Memory B cell (primary cell): ENCODE results near the gene GALNT9.
A peak's percentile ranks its signal among the peaks of the same experiment; 100 is the strongest.

Source experiments
- ATAC-seq: fragments of 150-1000 bp; cut with Tn5 transposase; 2 replicates; pipeline ENCODE4 v1.10.0; 2021; ENCODE audit warnings: low read depth, mild to moderate bottlenecking, moderate library complexity
- DNase-seq, 2 donors: peaks; one replicate each; pipeline ENCODE4 v3.0.0; 2022; ENCODE audit warnings: low spot score in 2 of 2
- H3K27ac Mint-ChIP-seq: one replicate; pipeline ENCODE4 v1.8.0; 2022; ENCODE audit warnings: mild to moderate bottlenecking, moderate library complexity, mixed read lengths
- H3K27me3 Mint-ChIP-seq: one replicate; pipeline ENCODE4 v1.8.0; 2022; ENCODE audit warnings: mixed read lengths
- H3K36me3 Mint-ChIP-seq: one replicate; pipeline ENCODE4 v1.8.0; 2022; ENCODE audit warnings: mild to moderate bottlenecking, mixed read lengths
- H3K4me1 Mint-ChIP-seq: one replicate; pipeline ENCODE4 v1.8.0; 2022; ENCODE audit warnings: mixed read lengths
- H3K4me3 Mint-ChIP-seq: one replicate; pipeline ENCODE4 v1.8.0; 2022; ENCODE audit warnings: mild to moderate bottlenecking, moderate library complexity, mixed read lengths
- H3K9me3 Mint-ChIP-seq: one replicate; pipeline ENCODE4 v1.8.0; 2022; ENCODE audit warnings: mixed read lengths

GALNT9 gene

DNA sequence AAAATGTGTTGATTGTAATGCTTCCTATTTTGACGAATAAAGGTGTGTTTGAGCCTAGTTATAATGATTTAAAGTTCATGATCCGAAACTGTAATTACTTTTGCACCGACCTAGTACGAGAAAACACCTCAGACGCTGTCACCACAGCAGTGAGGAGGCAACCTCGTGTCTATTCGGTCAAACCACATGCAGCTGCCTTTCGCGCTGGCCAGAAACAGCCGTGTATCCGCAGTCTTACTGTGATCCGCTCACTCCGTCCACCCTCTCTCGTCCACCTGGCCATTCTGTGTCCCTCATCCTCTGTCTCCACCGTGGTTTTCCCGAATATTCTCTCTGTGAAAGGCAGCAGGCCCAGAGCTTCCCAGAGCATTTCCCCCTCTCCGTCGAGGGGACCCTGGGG lies 118.1 kb downstream of the GALNT9 start:
- peaks cover 2% of the 10 kb centered on the region for H3K9me3 Mint-ChIP-seq
- H3K4me1 Mint-ChIP-seq: peaks cover 4% of the 10 kb centered on the region
- H3K4me3 Mint-ChIP-seq: no peak overlapping the region
- H3K27ac Mint-ChIP-seq: peak overlapping the region; percentile 50
- DNase-seq (no peak), ATAC-seq (no peak)
- H3K36me3 Mint-ChIP-seq: peaks cover 2% of the 10 kb centered on the region
- H3K27me3 Mint-ChIP-seq: peaks cover 7% of the 10 kb centered on the region

DNA sequence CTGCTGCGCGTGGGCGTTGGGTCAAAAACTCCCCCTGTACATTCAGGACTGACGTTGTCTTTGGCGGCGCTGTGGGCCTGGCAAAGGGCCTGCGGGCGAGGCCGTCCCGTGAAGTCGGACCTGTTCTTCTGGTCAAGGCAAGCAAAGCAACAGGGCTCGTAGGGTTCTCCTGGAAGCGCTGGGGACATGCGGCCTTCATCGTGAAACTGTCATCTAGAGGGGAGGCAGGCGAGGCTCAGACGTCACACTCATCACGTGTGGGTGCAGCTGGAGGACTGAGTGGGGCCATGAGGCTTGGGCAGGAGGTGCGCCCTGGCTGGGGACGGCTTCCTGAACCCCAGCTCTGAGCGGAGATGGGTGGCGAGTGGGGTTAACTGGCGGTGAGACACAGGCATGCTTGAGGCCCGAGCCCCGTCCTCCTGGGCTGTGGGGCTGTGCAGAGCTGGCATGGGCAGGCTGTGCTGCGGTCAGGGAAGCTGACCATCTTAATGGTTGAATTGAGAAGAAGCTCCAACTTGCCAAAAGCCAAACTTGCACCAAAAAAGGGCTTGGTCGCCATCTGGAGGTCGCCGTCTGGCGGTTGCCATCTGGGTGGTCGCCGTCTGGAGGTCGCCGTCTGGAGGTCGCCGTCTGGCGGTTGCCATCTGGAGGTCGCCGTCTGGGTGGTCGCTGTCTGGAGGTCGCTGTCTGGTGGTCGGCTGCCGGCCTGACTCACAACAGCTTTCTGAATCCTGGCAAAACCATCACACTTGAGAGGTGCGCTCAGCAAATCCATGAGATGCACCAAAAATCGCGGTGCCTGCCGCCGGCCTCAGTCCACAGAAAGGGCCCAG lies 119.0 kb downstream of the GALNT9 start:
- no peak overlapping the region for H3K4me3 Mint-ChIP-seq
- ATAC-seq: no peak
- peaks cover 6% of the 10 kb centered on the region for H3K27me3 Mint-ChIP-seq
- H3K9me3 Mint-ChIP-seq: peaks cover 2% of the 10 kb centered on the region
- DNase-seq: no peak
- peaks cover 5% of the 10 kb centered on the region for H3K4me1 Mint-ChIP-seq
- peaks cover 2% of the 10 kb centered on the region for H3K36me3 Mint-ChIP-seq
- H3K27ac Mint-ChIP-seq: no peak overlapping the region

DNA sequence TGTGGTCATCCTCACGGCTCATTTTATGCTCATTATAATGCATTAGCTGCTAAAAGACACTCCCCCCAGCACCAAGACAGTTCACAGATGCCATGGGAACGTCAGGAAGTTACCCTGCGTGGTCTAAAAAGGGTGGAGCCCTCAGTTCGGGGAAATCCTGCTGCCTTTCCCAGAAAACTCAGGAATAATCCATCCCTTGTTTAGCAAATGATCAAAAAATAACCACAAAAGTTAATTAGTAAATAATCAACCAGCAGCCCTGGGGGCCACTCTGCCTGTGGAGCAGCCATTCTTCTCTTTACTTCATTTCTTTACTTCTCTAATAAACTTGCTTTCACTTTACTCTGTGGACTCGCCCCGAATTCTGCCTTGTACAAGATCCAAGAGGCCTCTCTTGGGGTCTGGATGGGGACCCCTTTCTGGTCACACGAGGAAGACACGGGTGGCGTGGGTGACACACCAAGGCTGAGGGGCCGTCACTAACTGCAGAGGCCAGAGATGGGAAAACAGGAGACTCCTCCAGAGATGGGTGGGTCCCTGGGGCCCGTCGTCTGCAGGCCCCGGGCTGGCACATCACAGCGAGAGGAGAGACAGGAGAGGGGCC lies 119.7 kb downstream of the GALNT9 start:
- H3K4me3 Mint-ChIP-seq: no peak overlapping the region
- no peak for ATAC-seq
- no peak for DNase-seq
- peaks cover 6% of the 10 kb centered on the region for H3K4me1 Mint-ChIP-seq
- peaks cover 7% of the 10 kb centered on the region for H3K27me3 Mint-ChIP-seq
- H3K27ac Mint-ChIP-seq: no peak overlapping the region
- peaks cover 2% of the 10 kb centered on the region for H3K9me3 Mint-ChIP-seq
- peaks cover 2% of the 10 kb centered on the region for H3K36me3 Mint-ChIP-seq

DNA sequence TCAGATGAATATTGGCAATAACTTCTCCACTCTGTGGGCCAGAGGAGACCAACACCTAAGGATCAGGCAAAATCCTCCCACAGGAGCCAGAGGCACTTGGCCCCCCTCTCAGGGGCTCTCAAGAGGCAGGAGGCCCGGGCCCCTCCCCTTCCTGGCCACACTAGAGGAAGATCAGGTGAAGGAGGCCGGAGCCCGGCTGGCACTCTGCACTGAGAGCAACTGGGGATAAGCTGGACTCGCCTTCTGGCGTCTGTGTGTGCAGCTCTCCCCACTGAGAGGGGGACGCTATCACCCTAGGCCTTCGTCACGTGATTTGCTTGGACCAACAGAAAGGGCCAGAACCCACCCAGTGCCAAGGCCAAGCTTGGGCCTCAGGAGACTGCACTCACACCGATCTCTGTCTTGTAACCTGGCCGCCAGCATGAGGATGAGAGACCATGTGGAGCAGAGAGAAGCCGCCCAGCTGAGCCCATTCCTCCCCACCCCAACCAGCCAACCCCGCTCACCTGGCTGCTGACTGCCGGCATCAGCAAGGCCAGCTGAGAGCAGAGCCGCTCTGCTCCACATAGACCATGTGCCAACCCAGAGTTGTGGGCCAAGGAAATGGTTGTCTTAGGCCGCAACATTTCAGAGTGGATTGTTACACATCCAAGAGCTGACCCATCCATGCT lies 121.1 kb downstream of the GALNT9 start:
- peaks cover 4% of the 10 kb centered on the region for H3K4me1 Mint-ChIP-seq

DNA sequence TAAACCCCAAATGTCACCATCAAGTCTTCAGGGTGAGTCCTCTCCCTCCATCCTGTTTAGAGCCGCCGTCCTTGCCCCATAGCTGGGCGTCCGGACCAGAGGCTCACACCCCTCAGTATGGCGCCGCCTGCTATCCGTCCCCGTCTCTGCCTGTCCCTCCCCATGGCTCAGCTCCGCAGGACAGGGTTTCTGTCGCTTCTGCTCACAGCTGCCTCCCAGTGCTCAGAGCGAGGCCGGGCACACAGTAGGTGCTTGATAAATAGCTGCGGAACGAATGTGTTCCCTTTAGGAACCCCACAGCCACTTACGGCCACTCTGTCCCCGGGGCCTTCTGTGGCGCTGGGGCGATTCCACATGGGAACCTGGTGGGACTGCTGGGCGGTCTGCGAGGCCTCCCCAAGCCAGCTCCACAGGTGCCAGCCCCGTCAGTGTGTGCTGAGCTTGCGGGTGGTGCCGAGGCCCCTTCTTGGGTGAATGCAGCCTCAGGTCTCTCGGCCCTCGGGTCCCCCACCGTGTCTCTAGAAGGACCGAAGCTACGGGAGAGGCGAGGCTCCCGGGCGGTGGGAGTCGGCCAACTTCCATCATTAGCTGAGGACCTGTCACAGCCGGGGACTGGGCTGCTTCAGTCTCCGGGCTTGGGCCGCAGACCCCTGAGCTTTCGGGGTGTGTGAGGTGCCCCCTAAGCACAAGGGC lies 122.2 kb downstream of the GALNT9 start:
- no peak overlapping the region for H3K4me3 Mint-ChIP-seq
- peaks cover 13% of the 10 kb centered on the region for H3K27me3 Mint-ChIP-seq

More for the DNA sequence above, 121.1 kb downstream of the GALNT9 start:
- Mint-ChIP-seq H3K36me3 (peaks cover under 1% of the 10 kb centered on the region), H3K4me3 (no peak overlapping the region), H3K9me3 (no peaks in the 10 kb centered on the region), H3K27ac (no peak overlapping the region), H3K27me3 (peaks cover 10% of the 10 kb centered on the region)
- ATAC-seq: no peak
- DNase-seq: no peak

DNA sequence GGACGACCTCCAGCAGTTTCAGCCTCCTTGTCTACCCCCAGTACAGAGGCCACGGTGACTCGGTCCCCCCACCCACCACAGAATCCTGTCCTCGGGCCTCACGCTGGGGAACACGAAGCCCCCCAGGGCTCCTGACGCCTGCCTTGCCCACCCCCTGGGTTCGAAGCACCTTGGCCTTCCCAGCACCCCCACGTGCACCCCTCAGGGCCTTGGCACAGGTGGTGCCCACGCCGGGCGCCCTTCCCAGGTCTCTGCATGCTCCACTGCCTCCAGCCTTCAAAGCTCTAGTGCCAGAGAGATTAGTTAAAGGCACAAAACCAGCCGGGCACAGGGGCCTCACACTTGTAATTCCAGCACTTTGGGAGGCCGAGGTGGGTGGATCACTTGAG lies 123.3 kb downstream of the GALNT9 start:
- peaks cover 2% of the 10 kb centered on the region for H3K4me1 Mint-ChIP-seq
- H3K9me3 Mint-ChIP-seq: no peaks in the 10 kb centered on the region
- no peak for ATAC-seq
- H3K27me3 Mint-ChIP-seq: peaks cover 14% of the 10 kb centered on the region
- no peak for DNase-seq
- no peaks in the 10 kb centered on the region for H3K36me3 Mint-ChIP-seq
- no peak overlapping the region for H3K4me3 Mint-ChIP-seq
- no peak overlapping the region for H3K27ac Mint-ChIP-seq

More for the DNA sequence above, 122.2 kb downstream of the GALNT9 start:
- peaks cover 2% of the 10 kb centered on the region for H3K4me1 Mint-ChIP-seq
- H3K9me3 Mint-ChIP-seq: no peaks in the 10 kb centered on the region
- DNase-seq (no peak), ATAC-seq (no peak)
- H3K36me3 Mint-ChIP-seq: no peaks in the 10 kb centered on the region
- no peak overlapping the region for H3K27ac Mint-ChIP-seq

DNA sequence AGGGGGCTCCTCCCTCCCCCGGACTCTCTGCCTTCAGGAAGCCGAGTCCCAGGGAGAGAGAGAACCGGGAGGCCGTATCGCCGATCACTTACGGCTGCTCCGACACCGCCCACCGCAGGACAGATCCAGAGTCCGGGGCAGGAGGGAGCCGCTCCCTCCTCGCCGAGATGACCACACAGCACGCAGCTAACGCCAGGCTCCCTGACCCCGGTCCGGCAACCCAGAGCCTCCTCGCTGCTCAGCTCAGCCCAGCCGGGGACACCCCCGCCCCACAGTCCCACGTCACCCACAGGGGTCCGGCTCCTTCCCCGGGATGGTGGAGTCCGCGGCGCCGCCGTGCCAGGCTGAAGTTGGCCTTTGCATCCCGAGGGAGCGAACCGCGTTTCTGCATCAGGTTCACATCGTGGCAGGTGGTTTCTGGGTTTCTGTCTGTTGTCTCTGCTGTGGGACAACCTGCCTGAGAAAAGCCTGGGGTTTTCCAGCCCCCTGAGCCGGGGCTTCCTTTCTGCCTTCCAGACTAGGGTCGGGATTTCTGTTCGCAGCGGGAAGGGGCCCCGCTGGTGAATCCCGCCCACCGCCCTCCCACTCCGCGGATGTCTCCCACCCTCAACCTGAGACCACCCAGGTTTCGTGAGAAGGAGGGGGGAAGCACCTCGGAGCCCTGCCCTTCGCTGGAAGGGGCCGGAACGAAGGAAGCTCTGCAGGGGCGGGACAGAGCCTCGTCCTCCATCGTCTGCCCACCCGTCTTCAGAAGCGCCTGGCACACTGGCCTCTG lies 123.9 kb downstream of the GALNT9 start:
- DNase-seq: no peak
- H3K27ac Mint-ChIP-seq: no peak overlapping the region
- H3K4me1 Mint-ChIP-seq: peaks cover 2% of the 10 kb centered on the region
- H3K9me3 Mint-ChIP-seq: no peaks in the 10 kb centered on the region
- peaks cover 17% of the 10 kb centered on the region for H3K27me3 Mint-ChIP-seq
- ATAC-seq: peak; percentile 26
- H3K4me3 Mint-ChIP-seq: no peak overlapping the region
- no peaks in the 10 kb centered on the region for H3K36me3 Mint-ChIP-seq

DNA sequence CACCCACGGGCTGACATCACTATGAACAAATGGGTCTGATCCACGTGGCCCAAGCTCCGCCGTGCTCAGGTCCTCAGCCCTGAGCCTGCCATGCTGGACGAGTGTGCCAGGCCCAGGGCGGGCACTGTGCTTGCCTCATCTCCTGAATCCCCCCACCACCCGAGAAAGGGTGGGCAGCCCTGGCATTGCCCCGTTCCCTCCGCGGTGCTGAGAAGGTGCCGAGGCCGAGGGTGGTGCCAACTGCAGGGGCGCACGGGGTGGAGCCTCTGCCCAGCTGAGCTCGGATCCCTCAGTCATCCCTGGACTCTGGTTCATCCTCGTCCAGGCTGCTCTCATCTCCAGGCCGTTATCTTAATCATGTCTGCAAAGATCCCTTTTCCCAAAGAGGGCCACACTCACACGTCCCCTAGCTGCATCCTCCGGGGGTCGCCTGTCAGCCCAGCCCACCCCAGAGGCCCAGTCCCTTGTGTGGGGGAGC lies 124.6 kb downstream of the GALNT9 start:
- DNase-seq (no peak), ATAC-seq (no peak)
- H3K9me3 Mint-ChIP-seq: no peaks in the 10 kb centered on the region
- no peak overlapping the region for H3K4me3 Mint-ChIP-seq
- H3K36me3 Mint-ChIP-seq: no peaks in the 10 kb centered on the region
- H3K4me1 Mint-ChIP-seq: peaks cover 2% of the 10 kb centered on the region
- H3K27ac Mint-ChIP-seq: no peak overlapping the region
- H3K27me3 Mint-ChIP-seq: peaks cover 17% of the 10 kb centered on the region

DNA sequence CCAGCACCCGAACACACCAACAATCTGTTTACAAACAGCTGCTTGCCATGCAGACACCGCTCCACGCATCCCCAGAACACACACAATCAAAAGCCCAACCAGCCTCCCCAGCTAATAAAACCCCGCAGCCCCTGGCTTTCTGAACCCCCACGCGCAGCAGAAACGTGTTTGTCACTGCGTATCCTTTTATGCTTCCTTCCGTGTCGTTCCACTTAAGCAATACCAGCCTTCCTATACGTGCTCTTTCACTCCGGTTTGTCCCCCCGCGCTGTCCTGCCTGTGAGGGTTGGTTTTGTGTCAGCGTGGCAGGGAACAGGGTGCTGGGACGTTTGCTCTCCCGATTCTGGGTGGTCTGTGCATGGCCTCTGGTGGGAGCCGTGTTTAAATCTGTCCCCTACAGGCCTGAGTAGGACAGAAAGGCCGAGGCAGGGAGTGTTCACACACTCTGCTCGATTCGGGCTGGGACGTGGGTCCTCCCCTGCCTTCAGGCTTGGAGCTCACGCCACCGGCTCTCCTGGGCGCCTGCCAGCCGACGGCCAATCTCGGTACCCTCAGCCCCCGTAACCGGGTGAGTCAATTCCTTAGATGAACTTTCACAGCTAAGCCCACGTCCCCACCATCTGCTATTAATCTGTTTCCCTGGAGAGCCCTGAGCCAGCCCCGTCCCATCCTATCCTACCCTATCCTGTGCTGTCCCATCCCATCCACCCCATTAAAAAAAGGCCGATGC lies 125.2 kb downstream of the GALNT9 start:
- ATAC-seq (no peak), DNase-seq (no peak)
- Mint-ChIP-seq H3K4me1 (peaks cover 2% of the 10 kb centered on the region), H3K27me3 (peaks cover 17% of the 10 kb centered on the region), H3K36me3 (no peaks in the 10 kb centered on the region), H3K27ac (no peak overlapping the region), H3K4me3 (no peak overlapping the region), H3K9me3 (no peaks in the 10 kb centered on the region)

DNA sequence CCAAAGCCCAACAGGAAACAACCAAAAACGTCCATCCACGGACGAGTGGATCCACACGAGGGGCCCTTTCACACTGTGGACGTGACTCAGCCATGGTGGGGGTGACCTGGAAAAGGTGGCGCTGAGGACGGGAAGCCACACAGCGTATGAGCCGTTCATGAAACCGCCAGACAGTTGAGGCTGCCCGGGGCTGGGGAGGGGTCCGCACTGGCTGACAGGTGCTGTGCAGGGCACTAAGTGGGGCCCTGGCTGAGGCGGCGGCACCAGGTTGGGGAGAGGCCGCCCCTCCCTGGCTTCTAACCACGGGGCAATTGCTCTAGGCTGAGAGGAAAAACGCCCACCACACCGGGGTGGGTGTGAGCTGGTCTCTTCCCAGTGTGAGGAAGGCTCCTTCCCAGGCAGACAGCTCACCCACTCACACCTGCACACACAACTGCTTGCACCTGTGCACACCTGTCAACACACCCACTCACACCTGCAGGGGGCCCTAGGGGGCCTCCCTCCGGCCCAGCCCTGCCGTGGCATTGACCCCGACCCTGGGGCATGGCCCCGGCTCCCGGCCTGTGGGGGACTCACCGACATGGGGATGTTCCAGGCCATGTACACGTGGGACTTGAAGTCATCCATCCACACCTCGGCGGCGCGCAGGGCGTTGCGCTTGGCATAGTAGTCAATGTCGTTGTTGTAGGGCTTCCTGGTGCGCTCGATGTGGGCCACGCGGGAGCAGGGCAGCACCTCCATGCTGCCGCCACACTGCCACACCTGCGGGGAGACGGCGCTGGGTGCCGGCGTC lies 126.3 kb downstream of the GALNT9 start:
- H3K9me3 Mint-ChIP-seq: no peaks in the 10 kb centered on the region
- no peak overlapping the region for H3K4me3 Mint-ChIP-seq
- peaks cover 2% of the 10 kb centered on the region for H3K4me1 Mint-ChIP-seq
- no peak overlapping the region for H3K27ac Mint-ChIP-seq
- no peaks in the 10 kb centered on the region for H3K36me3 Mint-ChIP-seq
- ATAC-seq: no peak
- no peak for DNase-seq
- peaks cover 17% of the 10 kb centered on the region for H3K27me3 Mint-ChIP-seq

DNA sequence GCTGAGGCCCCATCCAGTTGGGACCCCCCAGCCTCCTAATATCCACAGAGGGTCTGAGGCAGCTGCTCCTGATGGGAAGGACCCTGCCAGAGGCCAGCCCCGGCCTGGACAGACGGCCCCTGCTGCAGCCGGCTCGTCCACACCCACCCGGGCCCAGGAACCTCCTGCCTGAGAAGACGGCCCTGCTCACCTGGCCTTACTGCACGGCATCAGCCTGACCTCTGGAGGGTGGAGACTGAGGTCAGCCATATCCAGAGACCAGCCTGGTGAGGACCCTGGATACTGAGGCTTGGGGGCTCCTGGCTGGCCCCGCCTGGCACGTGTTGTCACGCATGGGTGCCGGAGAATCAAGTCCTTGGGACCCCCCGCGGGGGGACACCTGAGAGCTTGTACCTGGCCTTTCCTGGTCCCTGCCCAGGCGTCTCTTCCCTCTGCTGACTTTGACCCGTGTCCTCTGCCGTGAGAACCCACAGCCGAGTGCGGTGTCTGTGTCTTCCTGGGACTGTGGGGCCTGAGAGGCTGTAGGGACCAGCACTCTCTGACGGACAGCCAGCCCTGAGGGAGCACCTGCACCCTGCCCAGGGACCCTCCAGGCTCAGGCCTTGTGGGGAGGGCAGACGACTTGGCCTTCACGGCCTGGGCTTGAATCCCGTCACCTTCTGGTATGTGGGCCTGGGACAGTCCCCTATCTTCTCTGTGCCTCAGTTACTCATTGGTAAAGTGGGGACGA lies 127.8 kb downstream of the GALNT9 start:
- no peak overlapping the region for H3K27ac Mint-ChIP-seq
- H3K36me3 Mint-ChIP-seq: no peaks in the 10 kb centered on the region
- peaks cover 11% of the 10 kb centered on the region for H3K27me3 Mint-ChIP-seq
- peaks cover 2% of the 10 kb centered on the region for H3K4me1 Mint-ChIP-seq
- no peak for DNase-seq
- no peak overlapping the region for H3K4me3 Mint-ChIP-seq
- ATAC-seq: no peak
- no peaks in the 10 kb centered on the region for H3K9me3 Mint-ChIP-seq

DNA sequence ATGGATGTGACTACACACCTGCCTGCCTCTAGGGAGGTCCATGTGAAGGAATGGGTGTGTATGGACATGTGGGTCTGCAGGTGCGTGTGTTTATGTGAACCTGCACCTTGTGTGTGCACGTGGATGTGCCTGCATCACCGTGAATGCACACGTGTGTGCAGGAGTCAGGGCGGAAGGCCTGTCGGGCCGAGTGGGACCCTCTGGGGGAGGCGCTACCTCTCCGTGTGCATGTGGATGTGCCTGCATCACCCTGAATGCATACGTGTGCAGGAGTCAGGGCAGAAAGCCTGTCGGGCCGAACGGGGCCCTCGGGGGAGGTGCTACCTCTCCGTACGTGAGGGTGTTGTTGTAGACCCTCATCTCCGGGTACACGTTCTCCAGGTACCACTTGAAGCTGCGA lies 128.6 kb downstream of the GALNT9 start:
- no peak overlapping the region for H3K27ac Mint-ChIP-seq
- DNase-seq (no peak), ATAC-seq (no peak)
- H3K4me3 Mint-ChIP-seq: no peak overlapping the region
- H3K4me1 Mint-ChIP-seq: peaks cover 2% of the 10 kb centered on the region
- no peaks in the 10 kb centered on the region for H3K9me3 Mint-ChIP-seq
- no peaks in the 10 kb centered on the region for H3K36me3 Mint-ChIP-seq
- peaks cover 14% of the 10 kb centered on the region for H3K27me3 Mint-ChIP-seq
